GM23338 (cell line): ENCODE data around the gene SETX. TPM values are rescaled to one million over a fixed set of nuclear protein-coding genes. Genes with fewer than 3 reads are reported as not detected.

Experiments used
- ATAC-seq: fragments of 200-7000 bp; cut with Tn5 transposase; 3 replicates; pipeline ENCODE4 v1.9.1; 2020
- DNase-seq: peaks from one replicate; pipeline ENCODE4 v3.0.0-alpha.2; 2015; ENCODE audit warnings: low spot score
- H2AFZ ChIP-seq: fragments of 200-600 bp; sonication (generic); 2 replicates; pipeline ENCODE4 v1.8.0; 2016; ENCODE audit warnings: antibody characterized with exemption, mild to moderate bottlenecking, moderate library complexity
- H3F3A ChIP-seq: fragments of 200-600 bp; sonication (generic); replicated peaks from 2 replicates; pipeline ENCODE4 v1.8.0; 2017; ENCODE audit warnings: antibody characterized with exemption, mixed run types, low read depth
- H3K27ac ChIP-seq: fragments of 200-600 bp; sonication (generic); 2 replicates; pipeline ENCODE4 v1.6.1; 2016; ENCODE audit warnings: low read depth
- H3K27me3 ChIP-seq: fragments of 200-600 bp; sonication (generic); 2 replicates; pipeline ENCODE4 v1.8.0; 2016; ENCODE audit warnings: mild to moderate bottlenecking, mixed run types, moderate library complexity; ENCODE audit not compliant: insufficient read depth
- H3K36me3 ChIP-seq: fragments of 200-600 bp; sonication (generic); 2 replicates; pipeline ENCODE4 v1.8.0; 2016; ENCODE audit warnings: mild to moderate bottlenecking; ENCODE audit not compliant: insufficient read depth
- H3K4me1 ChIP-seq: fragments of 200-600 bp; sonication (generic); 2 replicates; pipeline ENCODE4 v1.8.0; 2016; ENCODE audit warnings: mild to moderate bottlenecking, moderate library complexity; ENCODE audit not compliant: insufficient read depth
- H3K4me2 ChIP-seq: fragments of 200-600 bp; sonication (generic); 2 replicates; pipeline ENCODE4 v1.7.1; 2017; ENCODE audit warnings: mixed run types
- H3K4me3 ChIP-seq: fragments of 200-600 bp; sonication (generic); 2 replicates; pipeline ENCODE4 v1.6.1; 2016; ENCODE audit warnings: mixed run types
- H3K79me2 ChIP-seq: fragments of 200-600 bp; sonication (generic); replicated peaks from 2 replicates; pipeline ENCODE4 v1.8.0; 2017; ENCODE audit warnings: mild to moderate bottlenecking; ENCODE audit not compliant: insufficient read depth
- H3K9me2 ChIP-seq: fragments of 200-600 bp; sonication (generic); 2 replicates; pipeline ENCODE4 v1.8.0; 2017; ENCODE audit not compliant: insufficient read depth
- H4K20me1 ChIP-seq: fragments of 200-600 bp; sonication (generic); replicated peaks from 2 replicates; pipeline ENCODE4 v1.8.0; 2017; ENCODE audit warnings: mild to moderate bottlenecking; ENCODE audit not compliant: insufficient read depth
- H3K27ac Mint-ChIP-seq: 2 replicates; pipeline ENCODE4 v1.8.0; 2020; ENCODE audit warnings: inconsistent platforms, mild to moderate bottlenecking, moderate library complexity, mixed read lengths
- H3K27me3 Mint-ChIP-seq: 3 replicates; pipeline ENCODE4 v1.8.0; 2022; ENCODE audit warnings: low read depth, mild to moderate bottlenecking, moderate library complexity, mixed read lengths, inconsistent platforms; ENCODE audit not compliant: insufficient read depth, poor library complexity
- H3K36me3 Mint-ChIP-seq: 3 replicates; pipeline ENCODE4 v1.8.0; 2021; ENCODE audit warnings: low read depth, mild to moderate bottlenecking, inconsistent platforms, moderate library complexity, mixed read lengths
- H3K4me1 Mint-ChIP-seq: 3 replicates; pipeline ENCODE4 v1.8.0; 2020; ENCODE audit warnings: mild to moderate bottlenecking, inconsistent platforms, mixed read lengths
- H3K4me3 Mint-ChIP-seq: 3 replicates; pipeline ENCODE4 v1.8.0; 2021; ENCODE audit warnings: moderate library complexity, mild to moderate bottlenecking, inconsistent platforms, mixed read lengths
- H3K9me3 Mint-ChIP-seq: 3 replicates; pipeline ENCODE4 v1.8.0; 2020; ENCODE audit warnings: moderate library complexity, mild to moderate bottlenecking, inconsistent platforms, mixed read lengths
- CREB1 ChIP-seq: fragments of 250-450 bp; sonication (Bioruptor Pico); IDR thresholded peaks from 2 replicates; pipeline ENCODE4 v1.5.0; 2020; ENCODE audit warnings: low read depth, mild to moderate bottlenecking, moderate library complexity
- CTCF ChIP-seq, 2 experiments: fragments of 200-600 bp in 1 of 2; sonication (generic) in 1 of 2; conservative IDR thresholded peaks; 2 replicates each; pipeline versions ENCODE4 v1.5.1 to v1.6.1; 2016 to 2017; ENCODE audit warnings: antibody characterized with exemption in 2 of 2, low read depth in 2 of 2, mild to moderate bottlenecking in 2 of 2, moderate library complexity in 1 of 2
- ETS1 ChIP-seq: IDR thresholded peaks from 2 replicates; pipeline ENCODE4 v1.6.1; 2016; ENCODE audit warnings: antibody characterized with exemption
- EZH2phosphoT487 ChIP-seq: fragments of 200-600 bp; sonication (generic); IDR thresholded peaks from one replicate; pipeline ENCODE4 v1.8.1; 2018; ENCODE audit warnings: antibody characterized with exemption; ENCODE audit not compliant: unreplicated experiment
- JUNB ChIP-seq: IDR thresholded peaks from one replicate; pipeline ENCODE4 v1.6.1; 2016; ENCODE audit warnings: antibody characterized with exemption; ENCODE audit not compliant: unreplicated experiment
- POLR2AphosphoS5 ChIP-seq: IDR thresholded peaks from 2 replicates; pipeline ENCODE4 v1.6.1; 2016; ENCODE audit warnings: antibody characterized with exemption, low read depth
- REST ChIP-seq: IDR thresholded peaks from one replicate; pipeline ENCODE4 v1.6.1; 2018; ENCODE audit warnings: antibody characterized with exemption; ENCODE audit not compliant: unreplicated experiment
- ZNF331 ChIP-seq: fragments of 250-450 bp; sonication (Bioruptor Pico); IDR thresholded peaks from 2 replicates; pipeline ENCODE4 v1.5.0; 2020; ENCODE audit warnings: low read depth, mild to moderate bottlenecking, moderate library complexity
- polyA plus RNA-seq: library from polyadenylated mRNA; unstranded; fragments of >200 nt; fragmentation: Nextera tagmentation; extraction: Ambion mirVana; gene quantifications from 2 replicates; pipeline ENCODE4 v1.2.1, GENCODE V29; 2016
- total RNA-seq: library from RNA; depleted of rRNA; stranded (reverse); fragments of >200 nt; shearing (Covaris generic); gene quantifications from 2 replicates; pipeline ENCODE4 v1.2.3, GENCODE V29; 2014

The SETX gene
- total and polyA plus RNA-seq, 2 experiments from 2014 or later = 17.5 to 49.9 TPM

GRCh38 chr9:132312426-132312825 lies 42.4 kb downstream of the SETX start:
- DNase-seq (no peak), ATAC-seq (no peak)
- H2AFZ ChIP-seq = no peak overlapping the region
- Mint-ChIP-seq H3K27ac (no peak overlapping the region), H3K27me3 (no peaks in the 10 kb centered on the region), H3K9me3 (no peaks in the 10 kb centered on the region), H3K36me3 (peaks cover 37% of the 10 kb centered on the region), H3K4me1 (no peaks in the 10 kb centered on the region), H3K4me3 (no peak overlapping the region)
- H3K4me1 ChIP-seq = no peaks in the 10 kb centered on the region
- peaks cover 25% of the 10 kb centered on the region for H4K20me1 ChIP-seq
- no peaks in the 10 kb centered on the region for H3K9me2 ChIP-seq
- no peak overlapping the region for H3K4me3 ChIP-seq
- H3K4me2 ChIP-seq = no peak overlapping the region
- H3K27ac ChIP-seq = no peak overlapping the region
- peaks cover 26% of the 10 kb centered on the region; the same call in 1 of the 2 replicates for H3K36me3 ChIP-seq
- TF ChIP-seq EZH2phosphoT487 (no peak), CREB1 (CRISPR knock-in tag) (no peak), ZNF331 (CRISPR knock-in tag) (no peak), JUNB (no peak), CTCF (conservative IDR thresholded peaks at IDR 0.05; ENCODE audit: low read depth in 2 of 2) (no peak), ETS1 (no peak)
- no peaks in the 10 kb centered on the region for H3F3A ChIP-seq
- peaks cover 38% of the 10 kb centered on the region for H3K79me2 ChIP-seq
- no peaks in the 10 kb centered on the region for H3K27me3 ChIP-seq

GRCh38 chr9:132311978-132312377 lies 42.8 kb downstream of the SETX start:
- Histone ChIP-seq H3K27me3 (no peaks in the 10 kb centered on the region), H3K4me1 (no peaks in the 10 kb centered on the region), H3K4me3 (no peak overlapping the region), H3K9me2 (no peaks in the 10 kb centered on the region), H3K36me3 (peaks cover 29% of the 10 kb centered on the region; the same call in 1 of the 2 replicates), H3K4me2 (no peak overlapping the region), H3F3A (no peaks in the 10 kb centered on the region), H2AFZ (no peak overlapping the region), H3K27ac (no peak overlapping the region), H3K79me2 (peaks cover 38% of the 10 kb centered on the region), H4K20me1 (peaks cover 25% of the 10 kb centered on the region)
- Mint-ChIP-seq H3K27ac (no peak overlapping the region), H3K27me3 (no peaks in the 10 kb centered on the region), H3K4me1 (no peaks in the 10 kb centered on the region), H3K4me3 (no peak overlapping the region), H3K9me3 (no peaks in the 10 kb centered on the region), H3K36me3 (peaks cover 37% of the 10 kb centered on the region)
- ATAC-seq (no peak), DNase-seq (no peak)
- peak; percentile 57 for TF ChIP-seq REST
- TF ChIP-seq POLR2AphosphoS5 = no peak
